ENCODE measurements around the gene BCL2L14. TPM values are rescaled to one million over a fixed set of nuclear protein-coding genes. Genes with fewer than 3 reads are reported as not detected.
"Not testable (repeated sequence)": the region's sequence is repeated elsewhere in the genome, so short reads cannot be mapped to it uniquely, and the experiment has no call there.

The BCL2L14 gene
- total RNA-seq, 1 donor from 2014 or later: not detected

- no peak for DNase-seq (ENCODE audit: low spot score in 2 of 2)
- FAIRE-seq: no peak
Observed at GRCh38 chr12:12098691-12099015, 27.9 kb downstream of the BCL2L14 start.

- DNase-seq (ENCODE audit: low spot score in 2 of 2): no peak
- FAIRE-seq: no peak
Observed at GRCh38 chr12:12099102-12099501, 28.4 kb downstream of the BCL2L14 start.

- DNase-seq (ENCODE audit: low spot score in 2 of 2): no peak
- no peak for FAIRE-seq
Observed at GRCh38 chr12:12107678-12108077, 36.9 kb downstream of the BCL2L14 start.

DNA sequence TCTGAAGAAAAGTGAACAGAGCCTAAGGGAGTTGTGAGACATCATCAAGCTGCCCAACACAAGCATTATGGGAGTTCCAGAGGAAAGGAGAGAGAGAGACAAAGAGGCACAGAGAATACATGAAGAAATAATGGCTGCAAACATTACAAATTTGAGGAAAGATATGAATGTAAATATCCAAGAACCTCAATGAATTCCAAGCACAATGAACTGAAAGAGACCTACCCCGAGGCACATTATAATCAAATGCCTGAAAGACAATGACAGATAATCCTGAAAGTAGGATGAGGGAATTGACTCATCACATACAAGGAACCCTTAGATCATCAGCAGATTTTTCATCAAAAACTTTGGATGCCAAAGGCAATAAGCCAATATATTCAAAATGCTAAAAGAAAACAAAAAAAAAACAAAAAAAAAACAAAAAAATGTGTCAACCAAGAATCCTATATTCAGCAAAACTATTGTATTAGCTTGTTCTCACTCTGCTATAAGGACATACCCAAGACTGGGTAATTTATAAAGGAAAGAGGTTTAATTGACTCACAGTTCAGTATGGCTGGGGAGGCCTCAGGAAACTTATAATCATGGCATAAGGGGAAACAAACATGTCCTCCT, 37.8 kb downstream of the BCL2L14 start:
- DNase-seq (ENCODE audit: low spot score in 2 of 2) (no peak), FAIRE-seq (no peak)

- not testable (repeated sequence) for FAIRE-seq; DNase-seq (ENCODE audit: low spot score in 2 of 2)
Observed at GRCh38 chr12:12110923-12111555, 40.3 kb downstream of the BCL2L14 start.

- DNase-seq (ENCODE audit: low spot score in 2 of 2): no peak
Observed at GRCh38 chr12:12115514-12115913, 44.8 kb downstream of the BCL2L14 start.

GRCh38 chr12:12116677-12117076, 45.9 kb downstream of the BCL2L14 start:
- FAIRE-seq (no peak), DNase-seq (ENCODE audit: low spot score in 2 of 2) (no peak)

More at GRCh38 chr12:12115514-12115913, 44.8 kb downstream of the BCL2L14 start:
- FAIRE-seq: no peak

- FAIRE-seq: no peak
- DNase-seq (ENCODE audit: low spot score in 2 of 2): no peak
Observed at GRCh38 chr12:12121061-12121460, 50.3 kb downstream of the BCL2L14 start.

DNA sequence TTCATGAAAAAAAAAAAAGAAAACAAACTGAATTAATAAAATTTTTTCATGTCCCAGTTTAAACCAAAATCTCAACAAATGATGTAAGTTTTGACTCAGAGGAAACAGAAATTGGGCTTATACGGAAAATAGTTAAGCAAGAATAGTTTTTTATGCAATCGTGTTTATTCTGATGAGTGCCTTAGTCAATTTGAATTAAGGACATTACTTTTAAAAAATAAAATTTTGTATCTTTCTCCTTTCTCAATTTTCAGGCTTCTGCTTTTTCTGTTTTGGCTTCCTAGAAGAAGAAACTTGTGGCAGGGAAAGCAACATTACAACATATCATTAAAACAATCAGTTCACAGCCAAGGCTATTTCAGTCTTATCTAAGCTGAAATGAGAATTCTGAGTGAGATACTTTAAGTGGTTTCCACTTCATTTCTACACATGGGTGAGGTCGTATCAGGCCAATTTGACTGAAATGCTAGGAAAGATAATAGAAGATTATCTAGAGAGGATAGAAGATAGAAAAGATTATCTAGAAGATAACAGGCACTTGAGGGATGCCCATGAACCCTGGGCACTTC, 52.4 kb downstream of the BCL2L14 start:
- no peak for FAIRE-seq
- no peak for DNase-seq (ENCODE audit: low spot score in 2 of 2)

DNA sequence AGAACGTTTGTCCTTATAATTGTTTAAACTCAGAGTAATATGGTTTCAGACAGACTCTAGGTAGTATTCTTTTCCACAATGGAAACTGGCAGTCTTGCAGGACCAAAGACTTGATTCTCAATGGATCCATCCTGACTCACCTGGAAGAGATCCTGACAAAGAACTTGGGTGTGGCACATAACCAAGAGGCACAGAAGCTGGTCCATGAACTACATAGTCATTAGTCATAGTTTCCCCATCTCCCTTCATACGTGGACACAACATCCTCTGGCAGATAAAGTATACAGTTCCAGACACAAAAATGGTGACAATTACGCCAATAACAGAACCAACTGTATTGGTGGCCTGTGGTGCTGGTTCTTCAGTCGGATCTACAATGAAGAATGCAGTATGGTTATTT, 55.8 kb downstream of the BCL2L14 start:
- FAIRE-seq (no peak), DNase-seq (ENCODE audit: low spot score in 2 of 2) (no peak)

DNA sequence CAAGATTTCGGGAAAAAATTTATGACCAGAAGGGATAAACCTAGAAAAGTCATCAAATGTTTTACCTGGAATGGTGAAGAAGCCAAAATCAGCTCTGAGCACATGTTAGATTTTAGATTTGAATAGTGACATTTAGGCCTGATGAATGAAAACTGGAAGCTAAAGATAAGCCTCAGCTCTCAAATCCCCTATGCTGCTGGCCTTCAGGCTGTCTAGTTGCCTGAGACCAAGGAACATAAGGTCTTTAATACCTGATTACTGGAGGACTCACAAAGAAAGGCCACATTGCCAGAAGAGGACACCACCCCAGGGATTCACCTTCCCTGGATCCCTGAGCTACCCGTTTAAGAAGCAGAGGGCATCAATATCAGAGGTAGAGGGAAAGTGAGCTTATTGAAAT, 56.6 kb downstream of the BCL2L14 start:
- FAIRE-seq (no peak), DNase-seq (ENCODE audit: low spot score in 2 of 2) (no peak)

DNA sequence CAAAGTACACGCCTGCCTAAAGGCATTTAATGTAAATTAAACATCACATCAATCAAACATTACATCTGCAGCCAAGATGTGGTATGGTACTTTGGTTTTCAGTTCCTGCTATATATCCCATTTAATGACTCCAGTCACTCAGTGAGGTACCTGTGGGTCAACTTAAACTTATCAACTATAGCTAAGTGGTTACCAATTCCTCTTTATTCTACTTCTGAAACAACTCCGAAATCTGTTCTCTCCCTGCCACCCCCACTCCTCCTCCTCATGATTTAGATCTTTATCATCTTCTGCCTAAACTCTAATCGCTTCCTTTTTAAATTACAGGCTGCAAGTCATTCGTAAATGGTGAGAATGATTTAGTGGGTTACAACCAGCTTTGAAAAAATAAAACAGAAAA, 57.9 kb downstream of the BCL2L14 start:
- FAIRE-seq: no peak
- no peak for DNase-seq (ENCODE audit: low spot score in 2 of 2)

- FAIRE-seq: no peak
- DNase-seq (ENCODE audit: low spot score in 2 of 2): no peak
Observed at GRCh38 chr12:12133259-12133658, 62.5 kb downstream of the BCL2L14 start.

DNA sequence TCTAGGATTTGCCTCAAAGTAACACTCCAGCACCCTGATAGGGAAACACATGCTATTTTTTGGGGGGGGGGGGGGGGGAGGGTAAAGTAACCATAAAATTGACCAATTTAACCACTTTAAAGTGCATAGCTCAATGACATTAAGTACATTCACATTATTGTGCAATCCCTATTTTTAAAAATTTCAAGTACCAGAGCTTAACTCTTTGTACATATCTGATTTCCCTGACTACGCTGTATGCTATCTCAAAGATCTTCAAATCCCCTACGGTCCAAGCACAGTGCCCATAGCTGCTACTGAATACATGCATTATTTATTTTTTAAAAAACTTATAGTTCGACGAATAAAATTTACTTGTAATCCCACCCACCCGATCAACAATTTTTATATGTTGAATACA, 63.0 kb downstream of the BCL2L14 start:
- DNase-seq (ENCODE audit: low spot score in 2 of 2): no peak
- FAIRE-seq: no peak

- DNase-seq (ENCODE audit: low spot score in 2 of 2) (no peak), FAIRE-seq (no peak)
Observed at GRCh38 chr12:12138203-12139154, 67.7 kb downstream of the BCL2L14 start.

- no peak for FAIRE-seq
Observed at GRCh38 chr12:12141000-12141399, 70.3 kb downstream of the BCL2L14 start.

DNA sequence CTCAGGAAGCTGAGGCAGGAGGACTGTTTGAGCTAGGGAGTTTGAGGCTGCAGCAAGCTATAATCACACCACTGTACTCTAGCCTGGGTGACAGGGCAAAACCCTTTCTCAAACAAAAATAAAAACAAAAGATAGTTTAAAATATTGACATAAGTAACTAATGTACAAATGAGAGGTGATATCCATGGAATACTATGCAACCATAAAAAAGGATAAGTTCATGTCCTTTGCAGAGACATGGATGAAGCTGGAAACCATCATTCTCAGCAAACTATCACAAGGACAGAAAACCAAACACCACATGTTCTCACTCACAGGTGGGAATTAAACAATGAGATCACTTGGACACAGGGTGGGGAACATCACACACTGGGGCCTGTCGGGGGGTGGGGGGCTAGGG, 73.8 kb downstream of the BCL2L14 start:
- not testable (repeated sequence) for DNase-seq (ENCODE audit: low spot score in 2 of 2); FAIRE-seq

More at GRCh38 chr12:12141000-12141399, 70.3 kb downstream of the BCL2L14 start:
- DNase-seq (ENCODE audit: low spot score in 2 of 2): no peak

GRCh38 chr12:12147111-12147510, 76.4 kb downstream of the BCL2L14 start:
- no peak for FAIRE-seq
- no peak for DNase-seq (ENCODE audit: low spot score in 2 of 2)

All from frontal cortex (tissue), 4 donors.